ENCODE results near the gene FOXP1.

DNA sequence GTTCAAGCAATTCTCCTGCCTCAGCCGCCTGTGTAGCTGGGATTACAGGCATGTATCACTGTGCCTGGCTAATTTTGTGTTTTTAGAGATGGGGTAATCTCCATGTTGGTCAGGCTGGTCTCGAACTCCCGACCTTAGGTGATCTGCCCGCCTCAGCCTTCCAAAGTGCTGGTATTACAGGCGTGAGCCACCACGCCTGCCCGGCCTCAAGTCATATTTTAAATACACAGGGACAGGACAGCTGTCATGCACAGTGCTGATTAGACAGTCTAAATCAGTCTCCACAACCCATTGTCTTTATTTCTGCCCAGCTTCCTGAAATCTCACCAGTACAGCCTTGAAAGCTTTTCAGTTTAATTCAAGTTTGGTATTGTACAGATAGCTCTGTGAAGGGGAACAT, 587.4 kb downstream of the FOXP1 start:
- TF ChIP-seq, protein P1, sequence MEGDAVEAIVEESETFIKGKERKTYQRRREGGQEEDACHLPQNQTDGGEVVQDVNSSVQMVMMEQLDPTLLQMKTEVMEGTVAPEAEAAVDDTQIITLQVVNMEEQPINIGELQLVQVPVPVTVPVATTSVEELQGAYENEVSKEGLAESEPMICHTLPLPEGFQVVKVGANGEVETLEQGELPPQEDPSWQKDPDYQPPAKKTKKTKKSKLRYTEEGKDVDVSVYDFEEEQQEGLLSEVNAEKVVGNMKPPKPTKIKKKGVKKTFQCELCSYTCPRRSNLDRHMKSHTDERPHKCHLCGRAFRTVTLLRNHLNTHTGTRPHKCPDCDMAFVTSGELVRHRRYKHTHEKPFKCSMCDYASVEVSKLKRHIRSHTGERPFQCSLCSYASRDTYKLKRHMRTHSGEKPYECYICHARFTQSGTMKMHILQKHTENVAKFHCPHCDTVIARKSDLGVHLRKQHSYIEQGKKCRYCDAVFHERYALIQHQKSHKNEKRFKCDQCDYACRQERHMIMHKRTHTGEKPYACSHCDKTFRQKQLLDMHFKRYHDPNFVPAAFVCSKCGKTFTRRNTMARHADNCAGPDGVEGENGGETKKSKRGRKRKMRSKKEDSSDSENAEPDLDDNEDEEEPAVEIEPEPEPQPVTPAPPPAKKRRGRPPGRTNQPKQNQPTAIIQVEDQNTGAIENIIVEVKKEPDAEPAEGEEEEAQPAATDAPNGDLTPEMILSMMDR (IDR thresholded peaks at IDR 0.05), result no peak
- TF ChIP-seq EZH2phosphoT487 (IDR thresholded peaks at IDR 0.05), result no peak

Measured in neural progenitor cell (in vitro differentiated cells).